Measurements from ENCODE around the gene PNMA5.
A peak's percentile ranks its signal among the peaks of the same experiment; 100 is the strongest.
"Not testable (repeated sequence)": the region's sequence is repeated elsewhere in the genome, so short reads cannot be mapped to it uniquely, and the experiment has no call there.

The PNMA5 gene

GRCh38 chrX:152993933-152994332 is at the start of gene PNMA5:
PNMA5 (minus strand) TSS chrX:152994116; CDS start chrX:152991598, 2,518 bp downstream.
- no peak for DNase-seq

DNA sequence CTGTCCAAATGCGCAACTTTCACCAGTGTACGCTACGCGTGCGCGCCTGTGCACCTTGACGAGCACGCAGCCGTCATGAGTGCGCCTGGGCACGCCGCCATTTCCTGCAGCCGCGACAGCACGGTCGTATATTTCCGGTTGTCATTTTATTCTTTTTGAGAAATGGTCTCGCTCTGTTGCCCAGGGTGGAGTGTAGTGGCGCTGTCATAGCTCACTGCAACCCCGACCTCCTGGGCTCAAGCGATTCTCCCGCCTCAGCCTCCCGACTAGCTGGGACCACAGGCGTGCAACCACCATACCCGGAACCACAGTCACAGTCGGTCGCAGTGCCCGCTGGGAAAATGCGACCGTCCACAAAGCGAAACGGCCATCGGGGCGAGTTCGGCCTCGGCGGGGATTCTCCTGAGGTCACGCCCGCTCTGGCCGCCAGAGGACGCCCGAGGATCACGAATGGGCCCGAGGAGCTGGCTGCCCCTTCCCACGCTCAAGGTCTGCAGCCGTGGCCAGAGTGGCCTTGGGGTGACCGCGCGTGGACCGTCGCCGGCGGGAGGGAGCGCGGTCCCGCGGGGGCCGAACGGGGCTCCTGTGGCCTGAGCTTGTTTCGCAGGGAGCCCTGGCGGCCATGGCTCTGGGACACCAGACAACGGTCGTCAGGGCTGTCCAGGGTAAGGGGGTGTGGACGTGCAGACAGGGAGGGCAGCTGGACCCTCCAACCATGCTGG is 38.6 kb upstream of the PNMA5 start:
- peak; percentile 59 for DNase-seq

DNA sequence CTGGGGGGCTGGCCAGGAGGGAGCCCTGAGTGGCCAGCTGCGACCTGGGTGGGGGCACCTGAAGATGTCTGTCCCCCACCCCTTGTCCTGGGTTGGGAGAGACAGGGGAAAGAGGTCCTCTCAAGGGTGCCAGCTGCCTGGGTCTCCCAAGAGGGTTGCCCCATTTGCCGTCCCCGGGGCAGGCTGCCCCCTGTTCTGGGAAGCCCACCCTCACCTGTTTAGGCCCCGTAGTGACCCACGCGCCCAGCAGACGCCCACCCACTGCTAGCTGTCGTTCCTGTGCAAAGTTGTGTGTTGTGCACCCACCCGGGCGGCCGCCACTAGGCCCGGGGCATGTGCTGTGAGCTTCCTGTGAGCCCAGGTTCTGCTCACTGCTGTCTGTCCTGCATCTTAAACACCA is 36.9 kb upstream of the PNMA5 start:
- DNase-seq: no peak

GRCh38 chrX:153029875-153030274 is 36.0 kb upstream of the PNMA5 start:
- DNase-seq: no peak

GRCh38 chrX:153029162-153029561 is 35.2 kb upstream of the PNMA5 start:
- no peak for DNase-seq

DNA sequence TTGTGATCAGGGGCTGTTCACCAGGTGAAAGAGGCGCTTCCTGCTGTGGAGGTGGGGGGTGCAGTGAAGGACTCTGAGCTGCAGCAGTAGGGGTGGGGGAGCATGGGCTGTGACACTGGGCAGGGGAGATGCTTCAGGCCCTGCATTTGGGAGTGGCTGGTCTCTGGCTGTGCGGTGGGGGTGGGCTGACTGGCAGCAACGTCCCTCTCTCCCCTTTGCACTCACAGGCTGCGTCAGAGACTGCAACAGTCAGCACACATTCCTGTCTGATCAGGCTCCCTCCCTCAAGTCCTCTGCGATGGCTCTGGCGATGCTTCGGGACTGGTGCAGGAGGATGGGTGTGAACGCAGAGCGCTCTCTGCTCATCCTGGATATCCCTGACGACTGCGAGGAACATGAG is 34.6 kb upstream of the PNMA5 start:
- DNase-seq: not testable (repeated sequence)

GRCh38 chrX:153026501-153026900 is 32.6 kb upstream of the PNMA5 start:
- not testable (repeated sequence) for DNase-seq

DNA sequence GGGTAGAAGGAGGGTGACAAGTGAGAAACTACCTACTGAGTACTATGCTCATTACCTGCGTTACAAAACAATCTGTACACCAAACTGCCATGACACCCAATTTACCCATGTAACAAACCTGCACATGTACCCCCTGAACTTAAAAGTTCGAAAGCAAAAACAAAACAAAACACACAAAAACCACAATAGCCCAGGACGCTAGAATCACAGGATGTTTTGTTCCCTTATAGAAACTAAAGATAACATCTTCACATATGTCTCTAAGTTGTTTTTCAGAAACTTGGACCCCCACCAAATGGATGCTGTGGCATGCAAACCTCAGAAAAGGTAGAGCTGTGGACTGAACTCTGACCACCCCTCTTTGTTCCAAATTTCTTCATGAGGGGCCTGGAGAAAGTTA is 25.2 kb upstream of the PNMA5 start:
- DNase-seq: no peak

- not testable (repeated sequence) for DNase-seq
Measured at GRCh38 chrX:153017174-153017573, 23.3 kb upstream of the PNMA5 start.

GRCh38 chrX:153004780-153005179 is 10.9 kb upstream of the PNMA5 start:
- no peak for DNase-seq

DNA sequence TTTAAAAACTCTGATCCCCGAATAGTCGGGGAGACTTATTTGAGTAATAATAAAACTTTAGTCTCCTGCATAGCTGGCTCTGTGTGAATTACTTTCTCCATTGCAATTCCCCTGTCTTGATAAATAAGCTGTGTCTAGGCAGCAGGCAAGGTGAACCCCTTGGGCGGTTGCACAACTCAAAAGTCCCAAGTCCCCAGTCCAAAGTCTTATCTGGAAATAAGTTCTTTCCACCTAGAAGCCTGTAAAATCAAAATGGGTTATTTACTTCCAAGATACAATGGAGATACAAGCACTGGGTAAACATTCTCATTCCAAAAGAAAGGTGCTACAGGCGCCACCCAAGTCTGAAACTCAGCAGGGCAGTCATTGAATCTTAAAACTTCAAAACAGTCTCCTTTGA is 10.1 kb upstream of the PNMA5 start:
- no peak for DNase-seq

DNA sequence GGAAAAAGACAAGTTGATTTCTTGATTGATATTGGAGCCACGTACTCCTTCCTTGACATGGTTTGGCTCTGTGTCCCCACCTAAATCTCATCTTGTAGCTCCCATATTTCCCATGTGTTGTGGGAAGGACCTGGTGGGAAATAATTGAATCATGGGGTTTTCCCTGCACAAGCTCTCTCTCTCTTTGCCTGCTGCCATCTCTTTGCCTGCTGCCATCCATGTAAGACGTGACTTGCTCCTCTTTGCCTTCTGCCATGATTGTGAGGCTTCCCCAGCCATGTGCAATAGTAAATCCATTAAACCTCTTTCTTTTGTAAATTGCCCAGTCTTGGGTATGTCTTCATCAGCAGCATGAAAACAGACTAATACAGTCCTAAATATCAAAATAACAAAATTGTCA is 8.3 kb upstream of the PNMA5 start:
- not testable (repeated sequence) for DNase-seq

- DNase-seq: no peak
Measured at GRCh38 chrX:152997337-152997736, 3.4 kb upstream of the PNMA5 start.

GRCh38 chrX:152992115-152992514 is 1.8 kb downstream of the PNMA5 start:
- no peak for DNase-seq

DNA sequence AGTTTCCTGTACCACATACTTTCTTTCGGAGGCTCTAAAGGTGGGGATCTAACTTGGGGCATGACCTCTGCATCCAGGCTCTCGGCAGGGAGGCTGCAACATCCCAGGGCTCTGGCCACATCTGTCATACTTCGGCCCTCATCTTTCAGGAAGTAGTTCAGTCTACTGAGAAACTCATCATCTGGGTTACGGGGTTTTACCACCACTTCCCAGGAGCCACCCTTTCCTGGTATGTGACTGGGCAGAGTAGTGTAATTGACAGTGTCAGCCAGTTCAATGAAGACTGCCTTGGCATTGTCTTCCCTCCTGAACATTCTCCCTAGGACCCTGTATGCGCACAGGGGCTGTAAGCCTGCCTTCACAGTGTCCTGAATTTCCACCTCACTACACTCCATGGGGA is 2.8 kb downstream of the PNMA5 start:
- no peak for DNase-seq

DNA sequence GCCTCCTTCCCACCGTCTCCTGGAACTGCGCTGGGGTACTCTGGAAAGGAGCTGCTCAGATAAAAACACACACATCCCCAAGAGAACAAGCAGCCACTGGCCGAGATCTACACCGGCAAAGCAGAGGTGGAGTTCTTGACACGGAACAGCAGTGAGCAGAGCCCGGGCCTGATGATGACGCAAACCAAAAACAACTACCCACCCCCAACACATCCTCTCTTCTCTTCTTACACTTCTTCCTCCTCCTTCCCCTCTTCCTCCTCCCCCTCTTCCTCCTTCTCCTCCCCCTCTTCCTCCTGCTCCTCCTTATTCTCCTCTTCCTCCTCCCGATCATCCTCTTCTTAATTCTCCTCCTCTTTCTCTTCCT is 4.6 kb downstream of the PNMA5 start:
- no peak for DNase-seq

- DNase-seq: no peak
Measured at GRCh38 chrX:152988536-152989291, 5.2 kb downstream of the PNMA5 start.

GRCh38 chrX:152987801-152988200 is 6.1 kb downstream of the PNMA5 start:
- no peak for DNase-seq

GRCh38 chrX:152987156-152987555 is 6.8 kb downstream of the PNMA5 start:
- DNase-seq: not testable (repeated sequence)

- DNase-seq: not testable (repeated sequence)
Measured at GRCh38 chrX:152985383-152985782, 8.5 kb downstream of the PNMA5 start.

GRCh38 chrX:152968193-152968592 is 25.7 kb downstream of the PNMA5 start:
- no peak for DNase-seq

GRCh38 chrX:152960115-152960514 is 33.8 kb downstream of the PNMA5 start:
- no peak for DNase-seq

GRCh38 chrX:152959626-152960025 is 34.3 kb downstream of the PNMA5 start:
- DNase-seq: no peak

Data from activated CD8-positive, alpha-beta memory T cell treated with anti-CD3 and anti-CD28 coated beads, Interleukin-2, amount 50 U/mL, for 4 hours (primary cell).